ENCODE results near the gene ARRB2.

Gene ARRB2

GRCh38 chr17:4728124-4728523 is 17.7 kb downstream of the ARRB2 start:
- Mint-ChIP-seq H3K4me3 (no peak overlapping the region), H3K27ac (no peak overlapping the region), H3K9me3 (no peaks in the 10 kb centered on the region), H3K36me3 (ENCODE audit: low read depth) (no peaks in the 10 kb centered on the region), H3K27me3 (ENCODE audit: low read depth) (peaks cover 8% of the 10 kb centered on the region), H3K4me1 (peaks cover 6% of the 10 kb centered on the region)
- TF ChIP-seq, protein P1, sequence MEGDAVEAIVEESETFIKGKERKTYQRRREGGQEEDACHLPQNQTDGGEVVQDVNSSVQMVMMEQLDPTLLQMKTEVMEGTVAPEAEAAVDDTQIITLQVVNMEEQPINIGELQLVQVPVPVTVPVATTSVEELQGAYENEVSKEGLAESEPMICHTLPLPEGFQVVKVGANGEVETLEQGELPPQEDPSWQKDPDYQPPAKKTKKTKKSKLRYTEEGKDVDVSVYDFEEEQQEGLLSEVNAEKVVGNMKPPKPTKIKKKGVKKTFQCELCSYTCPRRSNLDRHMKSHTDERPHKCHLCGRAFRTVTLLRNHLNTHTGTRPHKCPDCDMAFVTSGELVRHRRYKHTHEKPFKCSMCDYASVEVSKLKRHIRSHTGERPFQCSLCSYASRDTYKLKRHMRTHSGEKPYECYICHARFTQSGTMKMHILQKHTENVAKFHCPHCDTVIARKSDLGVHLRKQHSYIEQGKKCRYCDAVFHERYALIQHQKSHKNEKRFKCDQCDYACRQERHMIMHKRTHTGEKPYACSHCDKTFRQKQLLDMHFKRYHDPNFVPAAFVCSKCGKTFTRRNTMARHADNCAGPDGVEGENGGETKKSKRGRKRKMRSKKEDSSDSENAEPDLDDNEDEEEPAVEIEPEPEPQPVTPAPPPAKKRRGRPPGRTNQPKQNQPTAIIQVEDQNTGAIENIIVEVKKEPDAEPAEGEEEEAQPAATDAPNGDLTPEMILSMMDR (IDR thresholded peaks at IDR 0.05; ENCODE audit: unreplicated experiment in 3 of 3) = no peak

DNA sequence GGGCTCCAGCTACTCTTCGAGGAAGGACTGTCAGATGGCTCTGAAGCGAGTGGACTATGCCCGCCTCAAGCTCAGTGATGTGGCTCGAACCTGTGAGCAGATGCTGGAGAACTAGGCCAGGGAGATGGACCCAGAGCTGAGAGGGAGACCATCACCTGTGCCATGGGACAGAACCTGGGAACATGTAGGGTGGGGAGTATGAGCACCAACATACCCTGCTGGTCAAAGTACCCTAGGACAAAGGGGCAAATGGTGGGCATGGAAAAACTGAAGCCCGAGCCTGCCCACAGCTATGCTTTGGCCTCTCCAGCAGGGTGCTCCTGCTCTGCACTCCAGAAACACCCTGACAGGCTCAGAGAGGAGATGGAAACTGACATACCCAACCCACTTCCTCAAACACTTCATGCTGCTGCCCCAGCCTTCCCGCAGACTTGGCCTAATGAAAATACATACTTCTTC is 22.7 kb downstream of the ARRB2 start:
- peaks cover 6% of the 10 kb centered on the region for H3K4me1 Mint-ChIP-seq
- H3K9me3 Mint-ChIP-seq = no peaks in the 10 kb centered on the region
- peak overlapping the region in 2 of 3 experiments; percentile 35 to 66 for H3K4me3 Mint-ChIP-seq
- no peaks in the 10 kb centered on the region for H3K36me3 Mint-ChIP-seq (ENCODE audit: low read depth)
- TF ChIP-seq, protein P1 (IDR thresholded peaks at IDR 0.05; ENCODE audit: unreplicated experiment in 3 of 3) = no peak
- H3K27me3 Mint-ChIP-seq (ENCODE audit: low read depth) = peaks cover 35% of the 10 kb centered on the region
- no peak overlapping the region for H3K27ac Mint-ChIP-seq

DNA sequence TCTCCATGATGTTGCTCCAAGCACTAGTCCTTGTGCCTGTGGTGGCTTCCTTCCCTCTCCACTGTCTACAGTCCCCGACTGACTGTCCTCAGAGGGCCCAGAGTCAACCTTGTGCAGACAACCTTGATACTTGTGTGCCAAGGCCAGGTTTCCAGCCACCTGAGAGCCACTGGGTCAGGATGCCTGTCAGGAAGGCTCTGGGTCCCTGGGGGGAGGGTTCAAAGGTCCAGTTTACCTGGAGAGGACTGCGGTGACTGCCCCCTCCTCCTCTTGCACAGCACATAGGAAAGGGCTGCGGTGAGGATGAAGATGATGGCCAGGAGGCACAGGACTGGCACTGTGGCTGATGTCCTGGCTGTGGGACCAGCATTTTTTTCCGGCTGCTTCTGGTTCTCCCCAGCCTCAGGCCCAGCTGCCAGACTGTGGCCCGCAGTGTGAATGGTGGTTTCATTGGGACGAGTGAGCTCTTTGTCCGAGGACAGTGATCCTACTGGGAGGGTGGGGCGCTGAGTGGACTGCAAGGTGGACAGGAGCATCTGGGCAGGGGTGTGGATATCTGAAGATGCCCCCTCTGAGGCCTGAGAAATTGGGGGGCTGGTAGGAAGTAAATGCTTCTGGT is 24.5 kb downstream of the ARRB2 start:
- Mint-ChIP-seq H3K4me3 (peak overlapping the region in 2 of 3 experiments; percentile 16 to 29), H3K27me3 (ENCODE audit: low read depth) (peaks cover 50% of the 10 kb centered on the region), H3K9me3 (no peaks in the 10 kb centered on the region), H3K36me3 (ENCODE audit: low read depth) (no peaks in the 10 kb centered on the region), H3K4me1 (peaks cover 13% of the 10 kb centered on the region), H3K27ac (no peak overlapping the region)
- TF ChIP-seq, protein P1 (IDR thresholded peaks at IDR 0.05; ENCODE audit: unreplicated experiment in 3 of 3) = no peak

DNA sequence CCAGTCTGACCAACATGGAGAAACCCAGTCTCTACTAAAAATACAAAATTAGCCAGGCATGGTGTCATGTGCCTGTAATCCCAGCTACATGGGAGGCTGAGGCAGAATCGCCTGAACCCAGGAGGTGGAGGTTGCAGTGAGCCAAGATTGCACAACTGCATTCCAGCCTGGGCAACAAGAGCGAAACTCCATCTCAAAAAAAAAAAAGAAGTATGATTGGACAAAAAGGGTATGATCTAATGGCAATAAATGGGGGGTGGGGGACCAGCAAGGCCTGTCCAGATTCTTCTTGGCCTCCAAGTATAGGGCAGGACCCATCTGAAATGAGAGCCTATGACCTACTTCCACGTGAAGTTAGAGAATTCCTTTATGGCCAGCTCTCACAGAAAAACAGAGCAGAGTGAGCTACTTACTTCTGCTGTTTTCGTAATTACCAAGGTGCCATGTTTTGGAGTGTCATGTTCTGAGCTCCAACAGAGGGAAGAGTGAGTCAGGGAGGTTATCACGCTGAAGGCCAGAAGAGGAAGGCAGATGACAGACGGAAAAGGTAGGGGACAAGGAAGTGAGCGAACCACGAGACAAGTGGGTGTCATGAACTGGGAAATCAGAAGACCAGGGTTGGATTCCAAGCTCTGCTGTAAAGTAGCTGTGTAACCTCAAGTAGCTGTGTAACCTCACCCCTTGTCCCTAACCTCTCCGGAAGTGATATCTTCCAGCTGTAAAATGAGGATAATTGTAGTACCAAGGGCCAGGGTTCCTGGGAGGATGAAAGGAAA is 25.6 kb downstream of the ARRB2 start:
- no peaks in the 10 kb centered on the region for H3K36me3 Mint-ChIP-seq (ENCODE audit: low read depth)
- H3K27ac Mint-ChIP-seq = no peak overlapping the region
- H3K27me3 Mint-ChIP-seq (ENCODE audit: low read depth) = peaks cover 61% of the 10 kb centered on the region
- TF ChIP-seq, protein P1 (IDR thresholded peaks at IDR 0.05; ENCODE audit: unreplicated experiment in 3 of 3) = no peak
- H3K4me1 Mint-ChIP-seq = peaks cover 7% of the 10 kb centered on the region
- no peaks in the 10 kb centered on the region for H3K9me3 Mint-ChIP-seq
- H3K4me3 Mint-ChIP-seq = peak overlapping the region in 2 of 3 experiments; percentile 41 to 58

DNA sequence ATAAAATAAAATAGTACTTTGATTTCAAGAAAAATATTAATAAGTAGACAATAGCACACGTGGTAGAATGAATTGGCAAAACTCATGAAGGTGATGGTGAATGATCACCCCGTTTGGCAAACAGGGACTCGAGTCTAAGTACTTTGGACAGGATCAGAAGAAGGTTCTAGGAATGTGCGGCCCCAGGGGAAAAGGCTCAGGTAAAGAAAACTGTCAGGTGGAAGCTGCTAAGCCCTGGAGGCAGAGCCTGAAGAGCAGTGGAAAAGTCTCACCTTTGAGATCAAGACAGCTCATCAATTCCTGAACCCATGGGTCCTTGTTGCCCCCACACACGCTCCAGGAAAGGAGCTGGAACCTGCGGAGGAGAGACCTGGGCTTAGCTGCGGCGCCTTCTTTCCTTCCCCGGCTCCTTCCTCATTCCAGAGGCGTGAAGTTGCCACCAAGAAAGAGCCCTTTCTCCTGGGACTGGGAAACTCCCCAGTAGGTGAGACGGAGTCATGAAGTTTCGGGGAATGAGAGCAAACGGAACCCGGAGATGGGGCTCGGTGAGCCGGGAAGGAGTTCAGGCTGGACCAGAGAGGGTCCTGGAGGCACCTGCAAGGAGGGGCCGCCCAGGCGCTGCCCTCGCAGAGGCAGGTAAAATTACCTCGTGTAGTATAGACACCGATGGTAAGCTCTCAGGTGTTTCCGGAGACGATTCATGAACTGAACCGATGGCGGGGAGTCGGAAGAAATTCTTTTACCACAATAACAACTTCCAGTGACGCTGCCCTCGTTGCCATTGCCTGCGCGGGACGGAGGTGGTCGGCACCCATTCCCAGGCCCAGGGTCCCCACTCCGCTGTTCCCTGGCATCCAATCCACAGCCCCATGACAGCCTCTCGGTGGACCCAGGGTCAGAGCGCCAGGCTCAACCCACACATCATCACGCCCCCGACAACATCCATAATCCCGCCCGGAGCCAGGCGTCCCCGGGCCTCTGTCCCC is 28.0 kb downstream of the ARRB2 start:
- TF ChIP-seq, protein P1 (IDR thresholded peaks at IDR 0.05; ENCODE audit: unreplicated experiment in 3 of 3) = no peak

More for the DNA sequence above, 28.0 kb downstream of the ARRB2 start:
- Mint-ChIP-seq H3K4me3 (peak overlapping the region; percentile 81 to 84 (median 82)), H3K27me3 (ENCODE audit: low read depth) (peaks cover 85% of the 10 kb centered on the region), H3K27ac (peak overlapping the region in 1 of 3 experiments; percentile 28), H3K9me3 (no peaks in the 10 kb centered on the region), H3K36me3 (ENCODE audit: low read depth) (no peaks in the 10 kb centered on the region), H3K4me1 (peaks cover 7% of the 10 kb centered on the region)
